CD14-positive monocyte (primary cell): ENCODE measurements around the gene ZEB1. TPM values are rescaled to one million over a fixed set of nuclear protein-coding genes. Genes with fewer than 3 reads are reported as not detected.

Experiments
- DNase-seq, 3 donors: peaks; one replicate each; pipeline ENCODE4 v3.0.0-alpha.2; 2011 to 2022
- H2AFZ ChIP-seq: 2 replicates; pipeline ENCODE4 v1.6.0; 2012; ENCODE audit warnings: mild to moderate bottlenecking, low read depth, low read length, inconsistent platforms; ENCODE audit not compliant: insufficient read depth, poor library complexity, severe bottlenecking
- H3K27ac ChIP-seq, 2 donors: 1 replicate in 1 of 2; 2 replicates in 1 of 2; pipeline ENCODE4 v1.5.1; 2012 to 2013; ENCODE audit warnings: low read length in 2 of 2, control low read depth in 1 of 2, inconsistent platforms in 1 of 2, low read depth in 1 of 2, mild to moderate bottlenecking in 1 of 2
- H3K27me3 ChIP-seq, 2 donors: one replicate each; pipeline versions ENCODE4 v1.6.0 to v1.6.1; 2011 to 2013; ENCODE audit warnings: low read length in 2 of 2; ENCODE audit not compliant: control insufficient read depth in 2 of 2, insufficient read depth in 2 of 2
- H3K36me3 ChIP-seq, 2 donors: replicated peaks in 1 of 2; 1 replicate in 1 of 2; 2 replicates in 1 of 2; pipeline versions ENCODE4 v1.5.1 to v1.6.1; 2012 to 2013; ENCODE audit warnings: low read length in 2 of 2, control low read depth in 1 of 2, inconsistent platforms in 1 of 2, mild to moderate bottlenecking in 1 of 2; ENCODE audit not compliant: insufficient read depth in 2 of 2, control insufficient read depth in 1 of 2
- H3K4me1 ChIP-seq, 2 donors: 1 replicate in 1 of 2; 2 replicates in 1 of 2; pipeline versions ENCODE4 v1.5.1 to v1.6.1; 2012 to 2013; ENCODE audit warnings: low read length in 2 of 2, control low read depth in 1 of 2, inconsistent platforms in 1 of 2, mild to moderate bottlenecking in 1 of 2, moderate library complexity in 1 of 2; ENCODE audit not compliant: insufficient read depth in 2 of 2, control insufficient read depth in 1 of 2
- H3K4me2 ChIP-seq: replicated peaks from 2 replicates; pipeline ENCODE3; 2012; ENCODE audit warnings: low read length, moderate library complexity, mild to moderate bottlenecking; ENCODE audit not compliant: poor library complexity, severe bottlenecking; ENCODE audit errors: extremely low read depth
- H3K4me3 ChIP-seq, 3 experiments: fragments of 200-600 bp in 1 of 3; sonication (generic) in 1 of 3; replicated peaks in 1 of 3; 1 replicate in 2 of 3; 2 replicates in 1 of 3; pipeline ENCODE4 v1.5.1; 2011 to 2013; ENCODE audit warnings: low read length in 3 of 3, mild to moderate bottlenecking in 3 of 3, control low read depth in 2 of 3, low read depth in 2 of 3, inconsistent platforms in 1 of 3, moderate library complexity in 1 of 3
- H3K79me2 ChIP-seq: 2 replicates; pipeline ENCODE4 v1.6.0; 2012; ENCODE audit warnings: mild to moderate bottlenecking, control low read depth, inconsistent platforms, low read length, moderate library complexity; ENCODE audit not compliant: insufficient read depth
- H3K9ac ChIP-seq: 2 replicates; pipeline ENCODE4 v1.6.0; 2017; ENCODE audit warnings: low read length, mild to moderate bottlenecking; ENCODE audit not compliant: insufficient read depth, poor library complexity, severe bottlenecking
- H3K9me3 ChIP-seq, 2 donors: replicated peaks in 1 of 2; 1 replicate in 1 of 2; 2 replicates in 1 of 2; pipeline versions ENCODE4 v1.5.1 to v1.6.1; 2012 to 2013; ENCODE audit warnings: low read length in 2 of 2, control low read depth in 1 of 2; ENCODE audit not compliant: control insufficient read depth in 1 of 2, insufficient read depth in 1 of 2
- H4K20me1 ChIP-seq: 2 replicates; pipeline ENCODE4 v1.6.0; 2012; ENCODE audit warnings: mild to moderate bottlenecking, low read length, control low read depth, moderate library complexity; ENCODE audit not compliant: insufficient read depth
- H3K27ac Mint-ChIP-seq, 7 donors: one replicate each; pipeline ENCODE4 v1.8.0; 2020; ENCODE audit warnings: mild to moderate bottlenecking in 7 of 7, mixed read lengths in 7 of 7, moderate library complexity in 6 of 7, inconsistent platforms in 2 of 7
- H3K27me3 Mint-ChIP-seq, 3 donors: one replicate each; pipeline ENCODE4 v1.8.0; 2021 to 2022; ENCODE audit warnings: low read depth in 3 of 3, mild to moderate bottlenecking in 3 of 3, mixed read lengths in 3 of 3, moderate library complexity in 3 of 3, inconsistent platforms in 1 of 3
- H3K36me3 Mint-ChIP-seq, 2 donors: one replicate each; pipeline ENCODE4 v1.8.0; 2020; ENCODE audit warnings: mixed read lengths in 2 of 2, inconsistent platforms in 1 of 2, mild to moderate bottlenecking in 1 of 2
- H3K4me1 Mint-ChIP-seq: one replicate; pipeline ENCODE4 v1.8.0; 2020; ENCODE audit warnings: mild to moderate bottlenecking, mixed read lengths
- H3K4me3 Mint-ChIP-seq, 2 donors: one replicate each; pipeline ENCODE4 v1.8.0; 2020; ENCODE audit warnings: mild to moderate bottlenecking in 2 of 2, mixed read lengths in 2 of 2, moderate library complexity in 1 of 2
- H3K9me3 Mint-ChIP-seq, 7 donors: one replicate each; pipeline ENCODE4 v1.8.0; 2020 to 2022; ENCODE audit warnings: mixed read lengths in 7 of 7, mild to moderate bottlenecking in 6 of 7, moderate library complexity in 6 of 7, inconsistent platforms in 2 of 7
- WGBS: methylation state at CpG from one replicate; pipeline ENCODE4 v1.1.5; 2013; ENCODE audit warnings: missing lambda C conversion rate; ENCODE audit not compliant: insufficient coverage; 5-methylcytosine and 5-hydroxymethylcytosine counted together
- intact Hi-C, 2 donors: fragments of 100-400 bp; cut with micrococcal nuclease; formaldehyde crosslinking; loops; one replicate each; pipeline versions ENCODE4 v1.15.0 to v1.15.1; 2023
- polyA minus RNA-seq: library from RNA; depleted of rRNA, polyadenylated mRNA; stranded (reverse); fragments of >200 nt; gene quantifications from 2 replicates; pipeline ENCODE4 v1.2.3, GENCODE V29; 2012
- polyA plus RNA-seq, 3 donors: library from polyadenylated mRNA; depleted of rRNA in 1 of 3; unstranded in 2 of 3; stranded (reverse) in 1 of 3; fragments of 300-500 nt in 2 of 3; fragments of >200 nt in 1 of 3; fragmentation: Illumina TruSeq in 2 of 3; gene quantifications; 1 replicate in 2 of 3; 2 replicates in 1 of 3; pipeline ENCODE4 v1.2.3, GENCODE V29; 2012 to 2021
- total RNA-seq, 12 experiments: library from RNA in 1 of 12; stranded (reverse) in 1 of 12; fragments of 120-200 nt in 1 of 12; gene quantifications; one replicate each; pipeline ENCODE4 v1.2.4 and lab custom pipeline; 2013 to 2026; ENCODE audit warnings: mixed read lengths in 6 of 12, inconsistent platforms in 1 of 12
- TF ChIP-seq, protein P1 (sequence below): fragments of 200-600 bp; IDR thresholded peaks from one replicate; pipeline ENCODE4 v1.8.0; 2022; ENCODE audit warnings: antibody characterized with exemption, mild to moderate bottlenecking

Gene ZEB1
- 0.62 TPM for total RNA-seq (2013)
- polyA plus RNA-seq (under 1 TPM in 2 of 3 donors, not detected in 1; 0.13 to 0.20 TPM), polyA minus RNA-seq (0.14 and 0.24 TPM in 2 replicates), total RNA-seq (lab: John Stamatoyannopoulos, UW) (0.87 to 6.0 (median 1.8) reads per million in 11 experiments)

GRCh38 chr10:31318854-31319601 lies at the start of gene ZEB1:
ZEB1 (plus strand) TSS chr10:31319216; CDS start chr10:31319235, 19 bp downstream.
- Mint-ChIP-seq H3K9me3 (peaks cover 0 to 9% (median 4%) of the 10 kb centered on the region in 7 donors), H3K27me3 (peaks cover 37 to 56% (median 37%) of the 10 kb centered on the region in 3 donors), H3K4me3 (peak within 1 kb of the TSS; percentile 94 to 98), H3K4me1 (peaks cover 22% of the 10 kb centered on the region), H3K27ac (peak within 1 kb of the TSS in 3 of 7 donors; percentile 43 to 80 (median 58)), H3K36me3 (peaks cover 0 to 3% of the 10 kb centered on the region in 2 donors)
- no peaks in the 10 kb centered on the region for H4K20me1 ChIP-seq
- peaks cover 28 to 51% of the 10 kb centered on the region in 2 donors for H3K27me3 ChIP-seq
- no peak within 1 kb of the TSS for H3K27ac ChIP-seq
- peak within 1 kb of the TSS; percentile 40 to 77 (median 52) for H3K4me3 ChIP-seq
- no peaks in the 10 kb centered on the region for H3K79me2 ChIP-seq
- peak within 1 kb of the TSS; percentile 40 for H3K9ac ChIP-seq
- H3K36me3 ChIP-seq = no peaks in the 10 kb centered on the region
- TF ChIP-seq, protein P1, sequence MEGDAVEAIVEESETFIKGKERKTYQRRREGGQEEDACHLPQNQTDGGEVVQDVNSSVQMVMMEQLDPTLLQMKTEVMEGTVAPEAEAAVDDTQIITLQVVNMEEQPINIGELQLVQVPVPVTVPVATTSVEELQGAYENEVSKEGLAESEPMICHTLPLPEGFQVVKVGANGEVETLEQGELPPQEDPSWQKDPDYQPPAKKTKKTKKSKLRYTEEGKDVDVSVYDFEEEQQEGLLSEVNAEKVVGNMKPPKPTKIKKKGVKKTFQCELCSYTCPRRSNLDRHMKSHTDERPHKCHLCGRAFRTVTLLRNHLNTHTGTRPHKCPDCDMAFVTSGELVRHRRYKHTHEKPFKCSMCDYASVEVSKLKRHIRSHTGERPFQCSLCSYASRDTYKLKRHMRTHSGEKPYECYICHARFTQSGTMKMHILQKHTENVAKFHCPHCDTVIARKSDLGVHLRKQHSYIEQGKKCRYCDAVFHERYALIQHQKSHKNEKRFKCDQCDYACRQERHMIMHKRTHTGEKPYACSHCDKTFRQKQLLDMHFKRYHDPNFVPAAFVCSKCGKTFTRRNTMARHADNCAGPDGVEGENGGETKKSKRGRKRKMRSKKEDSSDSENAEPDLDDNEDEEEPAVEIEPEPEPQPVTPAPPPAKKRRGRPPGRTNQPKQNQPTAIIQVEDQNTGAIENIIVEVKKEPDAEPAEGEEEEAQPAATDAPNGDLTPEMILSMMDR = no peak
- H3K9me3 ChIP-seq = no peaks in the 10 kb centered on the region
- intact Hi-C loops = no loop called here
- H2AFZ ChIP-seq = peak within 1 kb of the TSS; percentile 88
- peak within 1 kb of the TSS; percentile 96 for H3K4me2 ChIP-seq
- under 1% methylated on average over 53 of the region's 71 CpGs for WGBS
- peaks cover 25 to 29% of the 10 kb centered on the region in 2 donors for H3K4me1 ChIP-seq
- peak in 1 of 3 donors; percentile 28 for DNase-seq

DNA sequence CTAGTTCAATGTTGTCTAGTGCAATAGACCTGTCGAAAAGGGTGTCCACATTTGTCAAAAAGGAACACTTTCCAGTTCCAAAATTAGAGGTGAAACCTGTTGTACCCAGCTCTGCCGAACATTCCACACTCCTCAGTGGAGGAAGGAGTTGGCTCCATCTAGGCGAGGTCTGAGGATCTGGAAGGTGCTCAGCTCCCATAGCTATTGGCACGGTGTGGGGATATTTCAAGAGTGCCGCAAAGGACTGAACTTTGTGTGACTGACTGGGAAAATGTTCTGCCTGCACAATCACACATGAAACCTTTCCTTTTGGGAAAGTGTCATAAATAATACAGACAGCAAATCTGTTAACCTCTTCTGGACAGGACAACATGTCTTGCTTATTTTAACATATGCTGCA lies 48.1 kb upstream of the ZEB1 start:
- Histone ChIP-seq H3K27ac (no peak overlapping the region), H3K27me3 (no peaks in the 10 kb centered on the region), H4K20me1 (no peaks in the 10 kb centered on the region), H3K4me3 (no peak overlapping the region), H3K9me3 (peaks cover 2 to 3% of the 10 kb centered on the region in 2 donors), H3K79me2 (no peaks in the 10 kb centered on the region), H3K4me2 (no peak overlapping the region), H3K9ac (no peak overlapping the region), H3K4me1 (no peaks in the 10 kb centered on the region), H2AFZ (no peak overlapping the region), H3K36me3 (no peaks in the 10 kb centered on the region)
- DNase-seq = no peak
- Mint-ChIP-seq H3K4me3 (no peak overlapping the region), H3K27me3 (no peaks in the 10 kb centered on the region), H3K36me3 (no peaks in the 10 kb centered on the region), H3K27ac (no peak overlapping the region), H3K9me3 (peaks cover 0 to 8% (median 2%) of the 10 kb centered on the region in 7 donors), H3K4me1 (no peaks in the 10 kb centered on the region)
- 100% methylated on average over 1 of the region's 5 CpGs for WGBS
- TF ChIP-seq, protein P1 = no peak
- intact Hi-C loops = no loop called here
